Measurements from ENCODE around the gene HLA-DRB1.
"Not testable (repeated sequence)": the region's sequence is repeated elsewhere in the genome, so short reads cannot be mapped to it uniquely, and the experiment has no call there.

HLA-DRB1 gene

GRCh38 chr6:32562940-32563339 is 26.7 kb downstream of the HLA-DRB1 start:
- no peak for DNase-seq (ENCODE audit: low read depth in 3 of 3)

- no peak for DNase-seq (ENCODE audit: low read depth in 3 of 3)
Observed at GRCh38 chr6:32559747-32560146, 29.9 kb downstream of the HLA-DRB1 start.

- DNase-seq (ENCODE audit: low read depth in 3 of 3), result no peak
Observed at GRCh38 chr6:32558426-32559057, 31.1 kb downstream of the HLA-DRB1 start.

GRCh38 chr6:32554116-32554965 is 35.3 kb downstream of the HLA-DRB1 start:
- no peak for DNase-seq (ENCODE audit: low read depth in 3 of 3)

- DNase-seq (ENCODE audit: low read depth in 3 of 3), result no peak
Observed at GRCh38 chr6:32553037-32553742, 36.5 kb downstream of the HLA-DRB1 start.

- no peak for DNase-seq (ENCODE audit: low read depth in 3 of 3)
Observed at GRCh38 chr6:32551410-32551809, 38.2 kb downstream of the HLA-DRB1 start.

GRCh38 chr6:32539839-32540238 is 49.8 kb downstream of the HLA-DRB1 start:
- no peak for DNase-seq (ENCODE audit: low read depth in 3 of 3)

- not testable (repeated sequence) for DNase-seq (ENCODE audit: low read depth in 3 of 3)
Observed at GRCh38 chr6:32530431-32530793, 59.2 kb downstream of the HLA-DRB1 start.

- no peak for DNase-seq (ENCODE audit: low read depth in 3 of 3)
Observed at GRCh38 chr6:32529697-32530430, 59.8 kb downstream of the HLA-DRB1 start, which contains the start of gene HLA-DRB5. Gene HLA-DRB5 (minus strand): TSS chr6:32530287. CDS start chr6:32530224, 63 bp downstream.
